ENCODE measurements around the gene DIAPH3. TPM values are rescaled to one million over a fixed set of nuclear protein-coding genes. Genes with fewer than 3 reads are reported as not detected.

DIAPH3 gene
- total and polyA plus RNA-seq, 2 of the 8 experiments (the other 6 are each of a cell fraction or from before 2014, with no cell fraction given): 8.0 to 30.8 TPM

DNA sequence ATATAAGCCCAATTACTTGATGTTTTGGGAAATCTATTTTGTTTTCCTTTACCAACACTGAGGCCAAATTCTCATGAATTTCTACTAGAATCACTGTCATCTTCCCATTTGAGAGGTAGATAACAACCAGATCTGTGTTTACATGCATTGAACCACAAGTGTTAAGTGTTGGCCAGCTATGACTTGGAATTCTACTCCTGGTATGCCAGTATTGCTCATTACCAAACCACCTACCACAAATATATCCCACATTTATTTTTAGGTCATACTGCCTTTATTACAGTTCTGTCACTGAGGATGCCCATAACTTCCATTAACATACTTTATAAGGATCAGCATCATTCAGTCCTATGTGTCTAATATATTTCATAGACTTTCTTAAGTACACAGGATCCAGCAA is 328.9 kb downstream of the DIAPH3 start:
- CTCF ChIA-PET (ENCODE audit: partially characterized antibody): no interaction called here
- TF ChIP-seq RNF2 (IDR thresholded peaks at IDR 0.05; ENCODE audit: borderline replicate concordance, low read depth, low read length, missing control alignments, poor library complexity, severe bottlenecking): no peak
- TF ChIP-seq SP4 (IDR thresholded peaks at IDR 0.05; ENCODE audit: low read length): no peak
- no peak for TF ChIP-seq KDM1A (IDR thresholded peaks at IDR 0.05; ENCODE audit: borderline replicate concordance, low read length)
- TF ChIP-seq HDAC6 (IDR thresholded peaks at IDR 0.05; ENCODE audit: low read depth, low read length): no peak
- no peak for TF ChIP-seq POLR2AphosphoS5 (IDR thresholded peaks at IDR 0.05; ENCODE audit: low read depth, low read length)
- TF ChIP-seq, protein P1, sequence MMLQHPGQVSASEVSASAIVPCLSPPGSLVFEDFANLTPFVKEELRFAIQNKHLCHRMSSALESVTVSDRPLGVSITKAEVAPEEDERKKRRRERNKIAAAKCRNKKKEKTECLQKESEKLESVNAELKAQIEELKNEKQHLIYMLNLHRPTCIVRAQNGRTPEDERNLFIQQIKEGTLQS (IDR thresholded peaks at IDR 0.05; ENCODE audit: insufficient read depth, low read depth, low read length): no peak
- TF ChIP-seq CREB1 (IDR thresholded peaks at IDR 0.05): no peak
- no peak for TF ChIP-seq CEBPB (IDR thresholded peaks at IDR 0.05; ENCODE audit: low read depth, low read length)
- no peak for TF ChIP-seq POU5F1 (IDR thresholded peaks at IDR 0.05; ENCODE audit: low read depth, low read length)
- H3K27ac ChIP-seq (ENCODE audit: low read depth, low read length): no peak overlapping the region
- no peak overlapping the region for H4K8ac ChIP-seq (ENCODE audit: extremely low read depth, insufficient read depth, low read length)
- H4K20me1 ChIP-seq (replicated peaks in 1 of 2; ENCODE audit: control insufficient read depth in 1 of 2, insufficient read depth in 2 of 2, low read length in 2 of 2): no peaks in the 10 kb centered on the region
- no peak overlapping the region for H3K9ac ChIP-seq (replicated peaks in 1 of 4; ENCODE audit: extremely low read depth in 1 of 4, low read depth in 3 of 4, low read length in 3 of 4)
- no peaks in the 10 kb centered on the region for H3K9me3 ChIP-seq (ENCODE audit: insufficient read depth in 2 of 2, low read depth in 1 of 2, low read length in 1 of 2)
- FAIRE-seq: no peak
- H4K91ac ChIP-seq (replicated peaks; ENCODE audit: insufficient read length, low read length): no peak overlapping the region
- H3K4me3 ChIP-seq (ENCODE audit: extremely low read depth in 1 of 4, insufficient read depth in 2 of 4, low read depth in 3 of 4, low read length in 4 of 4): no peak overlapping the region
- no peak overlapping the region for H3K56ac ChIP-seq (replicated peaks; ENCODE audit: insufficient read length, low read depth, low read length)
- no peak overlapping the region for H2BK20ac ChIP-seq (ENCODE audit: low read length)
- no peaks in the 10 kb centered on the region for H3K23me2 ChIP-seq (ENCODE audit: low read depth, low read length)
- no peak overlapping the region for H3K14ac ChIP-seq (ENCODE audit: insufficient read length)
- no peak overlapping the region for H3K4ac ChIP-seq (replicated peaks; ENCODE audit: insufficient read length, low read depth, low read length)
- H3K4me1 ChIP-seq (replicated peaks in 1 of 4; ENCODE audit: control insufficient read depth in 3 of 4, insufficient read depth in 4 of 4, low read length in 3 of 4): peaks cover 0 to 2% (median 0%) of the 10 kb centered on the region in 4 experiments; a peak in 1 of 7 replicates
- H2AK5ac ChIP-seq (ENCODE audit: low read depth, low read length): no peak overlapping the region
- no peak for DNase-seq (ENCODE audit: low read depth in 1 of 2, low spot score in 2 of 2)
- H3K23ac ChIP-seq (ENCODE audit: insufficient read length): no peak overlapping the region
- H2BK12ac ChIP-seq (ENCODE audit: low read depth, low read length): no peak overlapping the region
- H3K36me3 ChIP-seq (ENCODE audit: control insufficient read depth in 2 of 4, insufficient read depth in 4 of 4, low read length in 3 of 4): no peaks in the 10 kb centered on the region
- no peak overlapping the region for H3K18ac ChIP-seq (ENCODE audit: extremely low read depth, low read length)
- H3K79me1 ChIP-seq (ENCODE audit: low read depth, low read length): no peaks in the 10 kb centered on the region
- no peak overlapping the region for H2AFZ ChIP-seq (ENCODE audit: low read length)
- no peak overlapping the region for H2BK5ac ChIP-seq (ENCODE audit: low read depth, low read length)
- no peaks in the 10 kb centered on the region for H3K79me2 ChIP-seq (ENCODE audit: control insufficient read depth in 1 of 2, insufficient read depth in 2 of 2, low read length in 2 of 2)
- no peak overlapping the region for H3K4me2 ChIP-seq (ENCODE audit: insufficient read depth in 1 of 2, low read depth in 2 of 2, low read length in 2 of 2)
- POLR2A ChIA-PET (ENCODE audit: partially characterized antibody): no interaction called here
- H4K5ac ChIP-seq (ENCODE audit: insufficient read length, low read depth, low read length): no peak overlapping the region
- no peak overlapping the region for H2BK120ac ChIP-seq (replicated peaks; ENCODE audit: low read depth, low read length)
- no peaks in the 10 kb centered on the region for H3K27me3 ChIP-seq (replicated peaks in 1 of 4; ENCODE audit: control insufficient read depth in 3 of 4, extremely low read depth in 1 of 4, insufficient read depth in 3 of 4, low read length in 3 of 4)
- no peak overlapping the region for H2BK15ac ChIP-seq (ENCODE audit: low read length)

Data from H1 (cell line).